Measurements from ENCODE around the gene MYRIP.

Gene MYRIP

GRCh38 chr3:40055361-40055760, 246.0 kb downstream of the MYRIP start:
- TF ChIP-seq, protein P1, sequence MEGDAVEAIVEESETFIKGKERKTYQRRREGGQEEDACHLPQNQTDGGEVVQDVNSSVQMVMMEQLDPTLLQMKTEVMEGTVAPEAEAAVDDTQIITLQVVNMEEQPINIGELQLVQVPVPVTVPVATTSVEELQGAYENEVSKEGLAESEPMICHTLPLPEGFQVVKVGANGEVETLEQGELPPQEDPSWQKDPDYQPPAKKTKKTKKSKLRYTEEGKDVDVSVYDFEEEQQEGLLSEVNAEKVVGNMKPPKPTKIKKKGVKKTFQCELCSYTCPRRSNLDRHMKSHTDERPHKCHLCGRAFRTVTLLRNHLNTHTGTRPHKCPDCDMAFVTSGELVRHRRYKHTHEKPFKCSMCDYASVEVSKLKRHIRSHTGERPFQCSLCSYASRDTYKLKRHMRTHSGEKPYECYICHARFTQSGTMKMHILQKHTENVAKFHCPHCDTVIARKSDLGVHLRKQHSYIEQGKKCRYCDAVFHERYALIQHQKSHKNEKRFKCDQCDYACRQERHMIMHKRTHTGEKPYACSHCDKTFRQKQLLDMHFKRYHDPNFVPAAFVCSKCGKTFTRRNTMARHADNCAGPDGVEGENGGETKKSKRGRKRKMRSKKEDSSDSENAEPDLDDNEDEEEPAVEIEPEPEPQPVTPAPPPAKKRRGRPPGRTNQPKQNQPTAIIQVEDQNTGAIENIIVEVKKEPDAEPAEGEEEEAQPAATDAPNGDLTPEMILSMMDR (IDR thresholded peaks at IDR 0.05; ENCODE audit: insufficient read depth, low read length, poor library complexity, severe bottlenecking) = no peak
- H3K4me3 ChIP-seq (replicated peaks; ENCODE audit: low read depth, low read length) = no peak overlapping the region
- H3K36me3 ChIP-seq (ENCODE audit: control insufficient read depth, insufficient read depth, low read length) = no peaks in the 10 kb centered on the region
- no peaks in the 10 kb centered on the region for H3K27me3 ChIP-seq (replicated peaks; ENCODE audit: control insufficient read depth, insufficient read depth, low read length)
- no peak for DNase-seq (ENCODE audit: extremely low read depth, insufficient read length)

DNA sequence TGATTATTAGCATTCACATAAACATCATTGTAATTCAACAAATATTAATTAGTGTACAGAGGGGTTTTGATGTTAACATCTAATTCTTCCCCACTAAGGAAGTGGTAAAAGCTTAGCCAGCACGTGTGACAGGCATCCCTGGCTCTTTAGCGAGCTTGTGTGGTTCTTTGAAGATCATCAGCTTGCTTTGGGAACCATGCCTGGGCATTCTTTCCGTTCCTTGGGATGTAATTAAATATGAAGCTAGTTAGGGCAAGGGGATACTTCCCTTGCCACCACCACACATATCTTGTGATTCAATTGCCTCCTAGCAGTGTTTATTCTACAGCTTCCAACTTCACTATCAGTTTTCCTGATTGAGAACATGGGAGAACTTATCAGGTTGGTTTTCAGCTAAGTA, 246.5 kb downstream of the MYRIP start:
- TF ChIP-seq, protein P1 (IDR thresholded peaks at IDR 0.05; ENCODE audit: insufficient read depth, low read length, poor library complexity, severe bottlenecking) = no peak
- Histone ChIP-seq H3K27me3 (replicated peaks; ENCODE audit: control insufficient read depth, insufficient read depth, low read length) (no peaks in the 10 kb centered on the region), H3K36me3 (ENCODE audit: control insufficient read depth, insufficient read depth, low read length) (no peaks in the 10 kb centered on the region), H3K4me3 (replicated peaks; ENCODE audit: low read depth, low read length) (no peak overlapping the region)
- DNase-seq (ENCODE audit: extremely low read depth, insufficient read length) = no peak

- H3K36me3 ChIP-seq (ENCODE audit: control insufficient read depth, insufficient read depth, low read length) = no peaks in the 10 kb centered on the region
- TF ChIP-seq, protein P1 (IDR thresholded peaks at IDR 0.05; ENCODE audit: insufficient read depth, low read length, poor library complexity, severe bottlenecking) = no peak
- no peak for DNase-seq (ENCODE audit: extremely low read depth, insufficient read length)
- H3K4me3 ChIP-seq (replicated peaks; ENCODE audit: low read depth, low read length) = no peak overlapping the region
- no peaks in the 10 kb centered on the region for H3K27me3 ChIP-seq (replicated peaks; ENCODE audit: control insufficient read depth, insufficient read depth, low read length)
Observed at GRCh38 chr3:40057077-40057476, 247.7 kb downstream of the MYRIP start.

- DNase-seq (ENCODE audit: extremely low read depth, insufficient read length) = no peak
- Histone ChIP-seq H3K27me3 (replicated peaks; ENCODE audit: control insufficient read depth, insufficient read depth, low read length) (no peaks in the 10 kb centered on the region), H3K4me3 (replicated peaks; ENCODE audit: low read depth, low read length) (no peak overlapping the region), H3K36me3 (ENCODE audit: control insufficient read depth, insufficient read depth, low read length) (no peaks in the 10 kb centered on the region)
- TF ChIP-seq, protein P1 (IDR thresholded peaks at IDR 0.05; ENCODE audit: insufficient read depth, low read length, poor library complexity, severe bottlenecking) = no peak
Observed at GRCh38 chr3:40057786-40058185, 248.4 kb downstream of the MYRIP start.

DNA sequence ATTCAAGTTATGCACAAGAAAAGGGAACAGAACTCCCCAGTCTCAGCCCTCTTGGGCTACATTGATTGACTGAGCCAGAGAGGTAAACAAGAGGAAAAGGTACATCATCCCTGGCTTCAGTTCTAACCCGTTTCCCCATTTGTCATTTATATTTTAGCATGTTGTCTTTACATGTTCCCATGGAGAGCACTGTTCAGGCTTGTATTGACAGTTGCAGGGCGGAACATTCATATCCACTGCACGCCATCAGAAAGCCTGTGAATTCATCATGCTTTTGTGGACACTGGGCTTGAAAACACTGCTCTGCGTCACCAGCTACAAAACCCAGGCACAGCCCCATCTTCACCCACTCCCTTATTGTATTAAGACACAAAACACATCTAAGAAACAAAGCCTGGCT, 259.2 kb downstream of the MYRIP start:
- Histone ChIP-seq H3K4me3 (replicated peaks; ENCODE audit: low read depth, low read length) (no peak overlapping the region), H3K27me3 (replicated peaks; ENCODE audit: control insufficient read depth, insufficient read depth, low read length) (no peaks in the 10 kb centered on the region), H3K36me3 (ENCODE audit: control insufficient read depth, insufficient read depth, low read length) (no peaks in the 10 kb centered on the region)
- no peak for DNase-seq (ENCODE audit: extremely low read depth, insufficient read length)
- TF ChIP-seq, protein P1 (IDR thresholded peaks at IDR 0.05; ENCODE audit: insufficient read depth, low read length, poor library complexity, severe bottlenecking) = no peak

DNA sequence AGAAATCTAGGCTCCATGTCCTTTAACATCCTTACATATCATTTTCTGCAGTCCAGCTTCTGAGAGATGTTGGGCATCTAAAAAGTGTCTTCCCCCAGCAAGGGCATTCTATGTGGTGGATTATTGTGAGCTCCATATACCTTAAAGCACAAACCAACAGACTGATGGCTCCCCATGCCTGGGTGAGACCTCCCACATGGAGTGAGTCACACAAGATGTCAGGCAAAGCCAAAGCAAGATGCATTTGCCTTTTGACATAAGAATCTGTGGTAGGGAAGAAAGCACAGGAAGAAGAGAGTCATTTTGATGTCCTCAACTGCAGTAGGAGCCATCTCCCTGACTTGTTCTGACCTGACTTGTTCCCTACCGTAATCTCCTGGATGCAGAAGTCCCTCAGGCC, 261.4 kb downstream of the MYRIP start:
- no peaks in the 10 kb centered on the region for H3K27me3 ChIP-seq (replicated peaks; ENCODE audit: control insufficient read depth, insufficient read depth, low read length)
- H3K36me3 ChIP-seq (ENCODE audit: control insufficient read depth, insufficient read depth, low read length) = no peaks in the 10 kb centered on the region
- DNase-seq (ENCODE audit: extremely low read depth, insufficient read length) = no peak

More for the DNA sequence above, 261.4 kb downstream of the MYRIP start:
- TF ChIP-seq, protein P1 (IDR thresholded peaks at IDR 0.05; ENCODE audit: insufficient read depth, low read length, poor library complexity, severe bottlenecking) = no peak
- H3K4me3 ChIP-seq (replicated peaks; ENCODE audit: low read depth, low read length) = no peak overlapping the region

Measured in GM06990 (cell line).